H9 (cell line): ENCODE data around the gene CYFIP1. TPM values are rescaled to one million over a fixed set of nuclear protein-coding genes. Genes with fewer than 3 reads are reported as not detected.

Experiments
- DNase-seq: peaks from one replicate; pipeline ENCODE4 v3.0.0-alpha.2; 2017
- H2AFZ ChIP-seq: one replicate; pipeline ENCODE4 v1.6.1; 2013; ENCODE audit warnings: mild to moderate bottlenecking, low read length, control low read depth, moderate library complexity
- H2AK5ac ChIP-seq: 2 replicates; pipeline ENCODE4 v1.6.1; 2013; ENCODE audit warnings: low read length, control low read depth, mixed read lengths; ENCODE audit not compliant: insufficient read length
- H2BK120ac ChIP-seq: one replicate; pipeline ENCODE4 v1.6.1; 2013; ENCODE audit warnings: low read depth, mild to moderate bottlenecking, low read length, control low read depth, inconsistent platforms; ENCODE audit not compliant: poor library complexity, severe bottlenecking
- H2BK12ac ChIP-seq: 2 replicates; pipeline ENCODE4 v1.6.1; 2013; ENCODE audit warnings: low read length, control low read depth, mixed read lengths, low read depth; ENCODE audit not compliant: insufficient read length
- H2BK15ac ChIP-seq: 2 replicates; pipeline ENCODE4 v1.6.1; 2013; ENCODE audit warnings: low read depth, low read length, control low read depth
- H2BK20ac ChIP-seq: one replicate; pipeline ENCODE4 v1.6.1; 2013; ENCODE audit warnings: low read depth, mild to moderate bottlenecking, low read length, control low read depth, inconsistent platforms; ENCODE audit not compliant: poor library complexity, severe bottlenecking
- H2BK5ac ChIP-seq: 2 replicates; pipeline ENCODE4 v1.6.1; 2013; ENCODE audit warnings: low read length, control low read depth, mixed read lengths; ENCODE audit not compliant: insufficient read length
- H3K14ac ChIP-seq: 2 replicates; pipeline ENCODE4 v1.6.1; 2013; ENCODE audit warnings: low read length, control low read depth; ENCODE audit not compliant: insufficient read depth
- H3K18ac ChIP-seq: 2 replicates; pipeline ENCODE4 v1.6.1; 2013; ENCODE audit warnings: low read depth, mild to moderate bottlenecking, mixed read lengths, low read length, control low read depth; ENCODE audit not compliant: insufficient read length
- H3K23ac ChIP-seq: 2 replicates; pipeline ENCODE4 v1.6.1; 2013; ENCODE audit warnings: low read length, control low read depth, mixed read lengths, low read depth; ENCODE audit not compliant: insufficient read length
- H3K23me2 ChIP-seq: 2 replicates; pipeline ENCODE4 v1.6.1; 2013; ENCODE audit warnings: low read depth, mild to moderate bottlenecking, mixed read lengths, low read length, control low read depth; ENCODE audit not compliant: insufficient read length, poor library complexity, severe bottlenecking
- H3K27ac ChIP-seq: 2 replicates; pipeline ENCODE4 v1.5.1; 2013; ENCODE audit warnings: low read length, control low read depth, mixed read lengths, low read depth; ENCODE audit not compliant: insufficient read length
- H3K27me3 ChIP-seq: 2 replicates; pipeline ENCODE4 v1.6.1; 2013; ENCODE audit warnings: low read length, control low read depth, inconsistent platforms; ENCODE audit not compliant: insufficient read depth
- H3K4ac ChIP-seq: 2 replicates; pipeline ENCODE4 v1.6.1; 2013; ENCODE audit warnings: low read depth, mild to moderate bottlenecking, control low read depth, inconsistent platforms, low read length, moderate library complexity
- H3K4me1 ChIP-seq: 2 replicates; pipeline ENCODE4 v1.6.1; 2013; ENCODE audit warnings: low read length, control low read depth, inconsistent platforms; ENCODE audit not compliant: insufficient read depth
- H3K4me2 ChIP-seq: 2 replicates; pipeline ENCODE4 v1.6.1; 2013; ENCODE audit warnings: low read length, control low read depth, mixed read lengths; ENCODE audit not compliant: insufficient read length, insufficient read depth
- H3K56ac ChIP-seq: 2 replicates; pipeline ENCODE4 v1.6.1; 2013; ENCODE audit warnings: low read depth, mild to moderate bottlenecking, mixed read lengths, low read length, control low read depth; ENCODE audit not compliant: insufficient read length
- H3K79me1 ChIP-seq: 2 replicates; pipeline ENCODE4 v1.6.1; 2013; ENCODE audit warnings: low read depth, mild to moderate bottlenecking, moderate library complexity, low read length, control low read depth, inconsistent platforms; ENCODE audit not compliant: insufficient read depth, poor library complexity, severe bottlenecking
- H3K79me2 ChIP-seq: 2 replicates; pipeline ENCODE4 v1.6.1; 2013; ENCODE audit warnings: low read length, control low read depth, inconsistent platforms; ENCODE audit not compliant: insufficient read depth
- H3K9ac ChIP-seq: 2 replicates; pipeline ENCODE4 v1.6.1; 2013; ENCODE audit warnings: low read length, control low read depth, mixed read lengths; ENCODE audit not compliant: insufficient read length; ENCODE audit errors: extremely low read depth
- H3K9me3 ChIP-seq: one replicate; pipeline ENCODE4 v1.6.1; 2013; ENCODE audit warnings: low read depth, low read length, inconsistent platforms; ENCODE audit not compliant: control insufficient read depth
- H3T11ph ChIP-seq: one replicate; pipeline ENCODE4 v1.6.1; 2013; ENCODE audit warnings: mild to moderate bottlenecking, low read length, control low read depth, inconsistent platforms
- H4K20me1 ChIP-seq: one replicate; pipeline ENCODE4 v1.6.1; 2013; ENCODE audit not compliant: control insufficient read depth, insufficient read length, insufficient read depth
- H4K5ac ChIP-seq: 2 replicates; pipeline ENCODE4 v1.6.1; 2013; ENCODE audit warnings: low read depth, mild to moderate bottlenecking, mixed read lengths, low read length, control low read depth; ENCODE audit not compliant: insufficient read length
- H4K8ac ChIP-seq: replicated peaks from 2 replicates; pipeline ENCODE4 v1.6.1; 2013; ENCODE audit warnings: low read length, control low read depth, mixed read lengths, low read depth; ENCODE audit not compliant: insufficient read length
- H4K91ac ChIP-seq: 2 replicates; pipeline ENCODE4 v1.6.1; 2013; ENCODE audit warnings: low read depth, mild to moderate bottlenecking, moderate library complexity, mixed read lengths, low read length, control low read depth; ENCODE audit not compliant: insufficient read length
- H3K27ac Mint-ChIP-seq, 3 experiments: 2 replicates in 2 of 3; 3 replicates in 1 of 3; pipeline ENCODE4 v1.8.0; 2020 to 2021; ENCODE audit warnings: mixed read lengths in 3 of 3, mild to moderate bottlenecking in 1 of 3, moderate library complexity in 1 of 3
- H3K27me3 Mint-ChIP-seq: 2 replicates; pipeline ENCODE4 v1.8.0; 2021; ENCODE audit warnings: low read depth, mild to moderate bottlenecking, moderate library complexity, mixed read lengths
- H3K36me3 Mint-ChIP-seq, 3 experiments: 2 replicates in 2 of 3; 3 replicates in 1 of 3; pipeline ENCODE4 v1.8.0; 2020 to 2021; ENCODE audit warnings: low read depth in 3 of 3, mixed read lengths in 3 of 3; ENCODE audit not compliant: insufficient read depth in 1 of 3
- H3K4me1 Mint-ChIP-seq, 2 experiments: 2 replicates each; pipeline ENCODE4 v1.8.0; 2020; ENCODE audit warnings: mixed read lengths in 2 of 2
- H3K4me3 Mint-ChIP-seq, 2 experiments: 2 replicates in 1 of 2; 3 replicates in 1 of 2; pipeline ENCODE4 v1.8.0; 2020 to 2021; ENCODE audit warnings: mild to moderate bottlenecking in 2 of 2, mixed read lengths in 2 of 2, moderate library complexity in 1 of 2
- H3K9me3 Mint-ChIP-seq, 2 experiments: 2 replicates in 1 of 2; 3 replicates in 1 of 2; pipeline ENCODE4 v1.8.0; 2020; ENCODE audit warnings: mild to moderate bottlenecking in 2 of 2, mixed read lengths in 2 of 2, moderate library complexity in 1 of 2
- CTCF ChIP-seq: fragments of 200-600 bp; sonication (generic); conservative IDR thresholded peaks from 3 replicates; pipeline ENCODE4 v1.8.0; 2021; ENCODE audit warnings: antibody characterized with exemption, mild to moderate bottlenecking
- WGBS: extraction: QIAGEN DNeasy Blood & Tissue Kit; methylation state at CpG from one replicate; pipeline ENCODE4 v1.1.7; 2013; ENCODE audit warnings: missing lambda C conversion rate, low lambda C conversion rate, mixed read lengths; ENCODE audit not compliant: insufficient read length; ENCODE audit errors: extremely low coverage; 5-methylcytosine and 5-hydroxymethylcytosine counted together
- total RNA-seq: library from RNA; stranded (reverse); gene quantifications from 2 replicates; pipeline ENCODE4 v1.2.1, GENCODE V29; 2021

CYFIP1 gene
- total RNA-seq, 1 experiment from 2014 or later, result 71.2 TPM

GRCh38 chr15:22889146-22889818 lies 90.9 kb downstream of the CYFIP1 start:
- H3K23ac ChIP-seq, result no peak overlapping the region
- H3K36me3 Mint-ChIP-seq, result peaks cover 6 to 31% (median 18%) of the 10 kb centered on the region in 3 experiments; a peak in 6 of 7 replicates
- H3K27ac ChIP-seq, result no peak overlapping the region
- no peak overlapping the region for H3K9ac ChIP-seq
- no peak for TF ChIP-seq CTCF
- no peak overlapping the region for H2BK12ac ChIP-seq
- H3K56ac ChIP-seq, result no peak overlapping the region
- no peak overlapping the region for H3K18ac ChIP-seq
- no peak overlapping the region for H3T11ph ChIP-seq
- no peaks in the 10 kb centered on the region for H3K79me1 ChIP-seq
- H3K27me3 ChIP-seq, result no peaks in the 10 kb centered on the region
- no peak overlapping the region for H3K14ac ChIP-seq
- H3K9me3 ChIP-seq, result no peaks in the 10 kb centered on the region
- peak overlapping the region in 2 of 3 experiments; percentile 68 to 89; a peak in 2 of 7 replicates for H3K27ac Mint-ChIP-seq
- no peaks in the 10 kb centered on the region for H3K23me2 ChIP-seq
- H3K4me1 ChIP-seq, result no peaks in the 10 kb centered on the region; the same call in 1 of the 2 replicates
- H2AFZ ChIP-seq, result no peak overlapping the region
- WGBS, result no CpG with 5 or more reads among the region's 14 CpGs
- H3K79me2 ChIP-seq, result no peaks in the 10 kb centered on the region
- no peak overlapping the region for H4K5ac ChIP-seq
- H4K8ac ChIP-seq, result no peak overlapping the region
- no peak overlapping the region for H3K4ac ChIP-seq
- H3K4me3 Mint-ChIP-seq, result no peak overlapping the region
- no peak overlapping the region for H2BK20ac ChIP-seq
- H4K20me1 ChIP-seq, result no peaks in the 10 kb centered on the region
- H3K4me1 Mint-ChIP-seq, result peaks cover 4% of the 10 kb centered on the region in 2 experiments
- H2BK120ac ChIP-seq, result no peak overlapping the region
- H3K9me3 Mint-ChIP-seq, result no peaks in the 10 kb centered on the region
- H3K4me2 ChIP-seq, result no peak overlapping the region
- H2BK15ac ChIP-seq, result no peak overlapping the region
- no peak overlapping the region for H2BK5ac ChIP-seq
- no peak for DNase-seq
- no peaks in the 10 kb centered on the region for H3K27me3 Mint-ChIP-seq
- H2AK5ac ChIP-seq, result no peak overlapping the region
- no peak overlapping the region for H4K91ac ChIP-seq
